ENCODE results near the gene IPO5.

- no peak for TF ChIP-seq CEBPB (IDR thresholded peaks at IDR 0.05)
- TF ChIP-seq RAD21 (IDR thresholded peaks at IDR 0.05; ENCODE audit: low read depth): no peak
- TF ChIP-seq REST (IDR thresholded peaks at IDR 0.05; ENCODE audit: low read depth): no peak
- TF ChIP-seq EP300 (IDR thresholded peaks at IDR 0.05; ENCODE audit: borderline replicate concordance): no peak
- no peak for TF ChIP-seq TAF1 (IDR thresholded peaks at IDR 0.05; ENCODE audit: low read depth)
- no peak for TF ChIP-seq YY1 (IDR thresholded peaks at IDR 0.05; ENCODE audit: low read depth)
- TF ChIP-seq MAX (IDR thresholded peaks at IDR 0.05): no peak
- TF ChIP-seq USF1 (IDR thresholded peaks at IDR 0.05): no peak
- no peak for TF ChIP-seq EGR1 (IDR thresholded peaks at IDR 0.05)
- TF ChIP-seq ZBTB7A (IDR thresholded peaks at IDR 0.05; ENCODE audit: low read depth): no peak
- no peak for TF ChIP-seq CREB1 (IDR thresholded peaks at IDR 0.05; ENCODE audit: low read depth)
- no peak for TF ChIP-seq NFIC (IDR thresholded peaks at IDR 0.05)
Observed at GRCh38 chr13:97934590-97934989, 18.9 kb upstream of the IPO5 start.

All from Ishikawa (cell line).